Keratinocyte (primary cell): Measurements from ENCODE around the gene HGF.

Experiments used
- EZH2 ChIP-seq: IDR thresholded peaks from one replicate; pipeline ENCODE4 v1.6.1; 2012; ENCODE audit warnings: inconsistent platforms, mild to moderate bottlenecking, low read length, moderate library complexity
- TF ChIP-seq, protein P1 (sequence below), 3 experiments: IDR thresholded peaks in 1 of 3; conservative IDR thresholded peaks in 1 of 3; optimal IDR thresholded peaks in 1 of 3; 2 replicates in 2 of 3; 3 replicates in 1 of 3; pipeline versions ENCODE3 to v1.5.1; 2011; ENCODE audit warnings: low read length in 3 of 3, mild to moderate bottlenecking in 3 of 3, moderate library complexity in 2 of 3, control low read depth in 1 of 3, inconsistent platforms in 1 of 3; ENCODE audit not compliant: insufficient read depth in 2 of 3; ENCODE audit errors: extremely low read depth in 1 of 3

DNA sequence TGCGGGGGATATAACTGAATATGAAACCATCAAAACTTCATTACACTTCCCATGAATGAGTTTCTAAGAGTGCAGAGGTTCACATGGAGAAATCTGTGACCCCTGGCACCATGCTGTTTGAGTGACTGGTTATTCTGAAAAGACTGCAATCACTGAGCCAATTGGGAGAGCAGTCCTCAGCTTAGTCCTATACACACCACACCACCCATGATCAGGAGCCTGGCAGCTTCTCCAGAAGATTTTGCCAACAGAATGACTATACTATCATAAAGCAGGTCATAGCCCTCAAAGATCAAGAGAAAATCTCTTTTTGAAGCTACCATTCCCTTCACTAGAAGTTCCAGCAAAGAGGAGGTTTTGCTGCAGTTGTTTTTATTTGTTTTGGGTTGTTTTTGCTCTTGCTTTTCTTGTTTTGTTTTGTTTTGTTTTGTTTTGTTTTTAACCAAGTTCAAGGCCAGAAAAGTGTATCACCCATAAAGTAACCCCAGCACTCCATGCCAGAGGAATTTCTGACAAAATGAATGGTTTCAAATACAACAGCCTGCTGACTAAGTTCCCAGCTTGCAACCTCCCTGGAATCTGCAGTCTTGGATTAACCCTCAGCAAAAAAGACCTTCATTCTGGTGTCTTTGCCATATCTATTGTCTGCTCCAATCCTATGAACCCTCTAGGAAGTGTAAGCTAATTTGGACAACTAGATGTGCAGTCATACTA lies 19.7 kb upstream of the HGF start:
- TF ChIP-seq, protein P1, sequence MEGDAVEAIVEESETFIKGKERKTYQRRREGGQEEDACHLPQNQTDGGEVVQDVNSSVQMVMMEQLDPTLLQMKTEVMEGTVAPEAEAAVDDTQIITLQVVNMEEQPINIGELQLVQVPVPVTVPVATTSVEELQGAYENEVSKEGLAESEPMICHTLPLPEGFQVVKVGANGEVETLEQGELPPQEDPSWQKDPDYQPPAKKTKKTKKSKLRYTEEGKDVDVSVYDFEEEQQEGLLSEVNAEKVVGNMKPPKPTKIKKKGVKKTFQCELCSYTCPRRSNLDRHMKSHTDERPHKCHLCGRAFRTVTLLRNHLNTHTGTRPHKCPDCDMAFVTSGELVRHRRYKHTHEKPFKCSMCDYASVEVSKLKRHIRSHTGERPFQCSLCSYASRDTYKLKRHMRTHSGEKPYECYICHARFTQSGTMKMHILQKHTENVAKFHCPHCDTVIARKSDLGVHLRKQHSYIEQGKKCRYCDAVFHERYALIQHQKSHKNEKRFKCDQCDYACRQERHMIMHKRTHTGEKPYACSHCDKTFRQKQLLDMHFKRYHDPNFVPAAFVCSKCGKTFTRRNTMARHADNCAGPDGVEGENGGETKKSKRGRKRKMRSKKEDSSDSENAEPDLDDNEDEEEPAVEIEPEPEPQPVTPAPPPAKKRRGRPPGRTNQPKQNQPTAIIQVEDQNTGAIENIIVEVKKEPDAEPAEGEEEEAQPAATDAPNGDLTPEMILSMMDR (optimal IDR thresholded peaks at IDR 0.05 in 1 of 3, IDR thresholded peaks at IDR 0.05 in 1 of 3, conservative IDR thresholded peaks at IDR 0.05 in 1 of 3; ENCODE audit: extremely low read depth in 1 of 3, insufficient read depth in 2 of 3, low read length in 3 of 3) = no peak
- no peak for TF ChIP-seq EZH2
